ENCODE results near the gene METAP1D. TPM values are rescaled to one million over a fixed set of nuclear protein-coding genes. Genes with fewer than 3 reads are reported as not detected.
A peak's percentile ranks its signal among the peaks of the same experiment; 100 is the strongest.

METAP1D gene
- polyA plus RNA-seq, 2 of the 4 experiments (the other 2 are of a cell fraction): 7.3 to 13.3 TPM

GRCh38 chr2:172038604-172039003 is 38.9 kb downstream of the METAP1D start:
- no peak overlapping the region for H3K4me3 ChIP-seq
- H3K4me1 ChIP-seq: peaks cover 10% of the 10 kb centered on the region; the same call in 2 of the 3 replicates
- CTCF ChIA-PET: interaction anchor here (0.8 to 1.4 kb wide), 4 partner anchors 11 to 75 kb away, joined by 3 read pairs; no protein-coding TSS in a partner anchor
- TF ChIP-seq HMGXB4 (CRISPR knock-in tag; IDR thresholded peaks at IDR 0.05; ENCODE audit: borderline replicate concordance) (no peak), HDAC2 (IDR thresholded peaks at IDR 0.05) (no peak)
- FAIRE-seq: no peak
- POLR2A ChIA-PET: no interaction called here
- no peaks in the 10 kb centered on the region for H3K9me3 ChIP-seq
- WGBS (ENCODE audit: missing lambda C conversion rate): 62% methylated on average over 2 of the region's 2 CpGs
- ATAC-seq: peak in 1 of 2 experiments; percentile 31; a peak in 2 of 6 replicates
- DNase-seq (ENCODE audit: low read depth in 1 of 2, low spot score in 1 of 2): peak in 1 of 2 experiments; percentile 9
- H3K27ac ChIP-seq: no peak overlapping the region
- H3K4me2 ChIP-seq: peak overlapping the region; percentile 14; the same call in 2 of the 3 replicates

GRCh38 chr2:172039011-172039704 is 39.4 kb downstream of the METAP1D start:
- Histone ChIP-seq H3K27ac (no peak overlapping the region), H3K9me3 (no peaks in the 10 kb centered on the region), H3K4me3 (no peak overlapping the region), H3K4me2 (peak overlapping the region; percentile 14; the same call in 2 of the 3 replicates), H3K4me1 (peaks cover 10% of the 10 kb centered on the region; the same call in 2 of the 3 replicates)
- FAIRE-seq: no peak
- 75% methylated on average over 3 of the region's 3 CpGs for WGBS (ENCODE audit: missing lambda C conversion rate)
- CTCF ChIA-PET: no interaction called here
- no peak for DNase-seq (ENCODE audit: low read depth in 1 of 2, low spot score in 1 of 2)
- TF ChIP-seq RCOR1 (IDR thresholded peaks at IDR 0.05; ENCODE audit: low read depth, low read length): no peak
- TF ChIP-seq CHD4 (IDR thresholded peaks at IDR 0.05; ENCODE audit: borderline replicate concordance): no peak
- TF ChIP-seq E2F6 (IDR thresholded peaks at IDR 0.05; ENCODE audit: borderline replicate concordance, low read depth): no peak
- TF ChIP-seq MAX (IDR thresholded peaks at IDR 0.05): no peak
- TF ChIP-seq FOSB (CRISPR knock-in tag; IDR thresholded peaks at IDR 0.05): no peak
- TF ChIP-seq NFE2L2 (conservative IDR thresholded peaks at IDR 0.05; ENCODE audit: low read length): no peak
- TF ChIP-seq KDM1A (IDR thresholded peaks at IDR 0.05; ENCODE audit: low read depth): no peak
- no peak for TF ChIP-seq CEBPB (IDR thresholded peaks at IDR 0.05)
- no peak for TF ChIP-seq SREBF2 (IDR thresholded peaks at IDR 0.05)
- TF ChIP-seq TP53 (CRISPR knock-in tag; IDR thresholded peaks at IDR 0.05): no peak
- no peak for TF ChIP-seq ZC3H11A (IDR thresholded peaks at IDR 0.05)
- POLR2A ChIA-PET: no interaction called here
- ATAC-seq: peak in 1 of 2 experiments; percentile 48; a peak in 4 of 6 replicates

- CTCF ChIA-PET: no interaction called here
- WGBS (ENCODE audit: missing lambda C conversion rate): 76% methylated on average over 6 of the region's 6 CpGs
Measured at GRCh38 chr2:172040311-172040710, 40.6 kb downstream of the METAP1D start.

More at GRCh38 chr2:172040311-172040710, 40.6 kb downstream of the METAP1D start:
- ATAC-seq (no peak), FAIRE-seq (no peak), DNase-seq (ENCODE audit: low read depth in 1 of 2, low spot score in 1 of 2) (no peak)
- Histone ChIP-seq H3K27ac (no peak overlapping the region), H3K4me3 (no peak overlapping the region), H3K4me1 (peaks cover 10% of the 10 kb centered on the region; the same call in 2 of the 3 replicates), H3K9me3 (no peaks in the 10 kb centered on the region), H3K4me2 (no peak overlapping the region)
- no peak for TF ChIP-seq HDAC2 (IDR thresholded peaks at IDR 0.05)
- no peak for TF ChIP-seq EHMT2 (IDR thresholded peaks at IDR 0.05; ENCODE audit: low read depth)
- no peak for TF ChIP-seq USF2 (IDR thresholded peaks at IDR 0.05)
- no peak for TF ChIP-seq MAZ (IDR thresholded peaks at IDR 0.05; ENCODE audit: borderline replicate concordance, low read depth, low read length)
- TF ChIP-seq TP53 (CRISPR knock-in tag; IDR thresholded peaks at IDR 0.05): no peak
- no peak for TF ChIP-seq JUN (IDR thresholded peaks at IDR 0.05)
- TF ChIP-seq PHF8 (IDR thresholded peaks at IDR 0.05; ENCODE audit: borderline replicate concordance, low read depth): no peak
- TF ChIP-seq CHD2 (IDR thresholded peaks at IDR 0.05; ENCODE audit: low read length, partially characterized antibody): no peak
- no peak for TF ChIP-seq POLR2AphosphoS2 (conservative IDR thresholded peaks at IDR 0.05; ENCODE audit: low read length)
- TF ChIP-seq PBX3 (IDR thresholded peaks at IDR 0.05): no peak
- TF ChIP-seq RNF2 (IDR thresholded peaks at IDR 0.05; ENCODE audit: borderline replicate concordance, low read depth): no peak
- TF ChIP-seq JUNB (IDR thresholded peaks at IDR 0.05): no peak
- TF ChIP-seq GATA3 (IDR thresholded peaks at IDR 0.05; ENCODE audit: borderline replicate concordance): no peak
- TF ChIP-seq RARB (CRISPR knock-in tag; IDR thresholded peaks at IDR 0.05): no peak
- TF ChIP-seq SMC3 (IDR thresholded peaks at IDR 0.05): no peak
- POLR2A ChIA-PET: no interaction called here
